ENCODE results near the gene UBE3D. TPM values are rescaled to one million over a fixed set of nuclear protein-coding genes. Genes with fewer than 3 reads are reported as not detected.

Gene UBE3D
- total RNA-seq, 1 experiment from 2014 or later: 9.5 TPM

DNA sequence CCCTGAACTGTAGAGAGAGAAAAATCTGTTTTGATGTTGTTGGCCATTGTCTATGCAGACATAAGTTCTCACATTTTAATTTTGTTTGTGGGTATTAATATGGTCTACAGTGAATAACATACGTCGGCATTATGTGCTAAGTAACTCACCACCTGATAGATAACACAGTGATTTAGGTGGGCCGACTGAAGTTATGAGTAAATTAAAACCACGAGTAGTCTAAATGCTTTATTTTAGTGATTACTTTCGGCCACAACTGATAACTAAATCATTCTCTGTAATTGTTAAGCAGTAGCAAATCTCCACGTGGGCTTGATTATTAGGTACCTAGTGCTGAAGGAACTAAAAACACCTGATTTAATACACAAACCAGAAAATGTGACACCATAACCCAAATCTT, 3.0 kb upstream of the UBE3D start:
- no peak for DNase-seq
- H3K4me1 Mint-ChIP-seq (ENCODE audit: low read depth, unreplicated experiment): peaks cover 23% of the 10 kb centered on the region
- no peaks in the 10 kb centered on the region for H3K27me3 Mint-ChIP-seq (ENCODE audit: unreplicated experiment)
- TSS peak; percentile 40 for BruUV-seq (replicated peaks)
- TF ChIP-seq, protein P1, sequence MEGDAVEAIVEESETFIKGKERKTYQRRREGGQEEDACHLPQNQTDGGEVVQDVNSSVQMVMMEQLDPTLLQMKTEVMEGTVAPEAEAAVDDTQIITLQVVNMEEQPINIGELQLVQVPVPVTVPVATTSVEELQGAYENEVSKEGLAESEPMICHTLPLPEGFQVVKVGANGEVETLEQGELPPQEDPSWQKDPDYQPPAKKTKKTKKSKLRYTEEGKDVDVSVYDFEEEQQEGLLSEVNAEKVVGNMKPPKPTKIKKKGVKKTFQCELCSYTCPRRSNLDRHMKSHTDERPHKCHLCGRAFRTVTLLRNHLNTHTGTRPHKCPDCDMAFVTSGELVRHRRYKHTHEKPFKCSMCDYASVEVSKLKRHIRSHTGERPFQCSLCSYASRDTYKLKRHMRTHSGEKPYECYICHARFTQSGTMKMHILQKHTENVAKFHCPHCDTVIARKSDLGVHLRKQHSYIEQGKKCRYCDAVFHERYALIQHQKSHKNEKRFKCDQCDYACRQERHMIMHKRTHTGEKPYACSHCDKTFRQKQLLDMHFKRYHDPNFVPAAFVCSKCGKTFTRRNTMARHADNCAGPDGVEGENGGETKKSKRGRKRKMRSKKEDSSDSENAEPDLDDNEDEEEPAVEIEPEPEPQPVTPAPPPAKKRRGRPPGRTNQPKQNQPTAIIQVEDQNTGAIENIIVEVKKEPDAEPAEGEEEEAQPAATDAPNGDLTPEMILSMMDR (IDR thresholded peaks at IDR 0.05; ENCODE audit: unreplicated experiment): no peak
- H3K36me3 Mint-ChIP-seq (ENCODE audit: insufficient read depth, unreplicated experiment): peaks cover 32% of the 10 kb centered on the region
- peak overlapping the region; percentile 85 for H3K4me3 Mint-ChIP-seq (ENCODE audit: low read depth, unreplicated experiment)
- H3K9me3 Mint-ChIP-seq (ENCODE audit: low read depth, unreplicated experiment): no peaks in the 10 kb centered on the region
- intact Hi-C loops (cut with micrococcal nuclease; ENCODE audit: unreplicated experiment): loop anchor here (10.0 kb wide), 1 partner anchor 346 kb away; no protein-coding TSS in a partner anchor
- CTCF ChIA-PET: interaction anchor here (0.6 to 1.4 kb wide), 2 partner anchors 46 to 369 kb away, joined by 3 read pairs; no protein-coding TSS in a partner anchor
- H3K27ac Mint-ChIP-seq (ENCODE audit: unreplicated experiment): peak overlapping the region; percentile 87

DNA sequence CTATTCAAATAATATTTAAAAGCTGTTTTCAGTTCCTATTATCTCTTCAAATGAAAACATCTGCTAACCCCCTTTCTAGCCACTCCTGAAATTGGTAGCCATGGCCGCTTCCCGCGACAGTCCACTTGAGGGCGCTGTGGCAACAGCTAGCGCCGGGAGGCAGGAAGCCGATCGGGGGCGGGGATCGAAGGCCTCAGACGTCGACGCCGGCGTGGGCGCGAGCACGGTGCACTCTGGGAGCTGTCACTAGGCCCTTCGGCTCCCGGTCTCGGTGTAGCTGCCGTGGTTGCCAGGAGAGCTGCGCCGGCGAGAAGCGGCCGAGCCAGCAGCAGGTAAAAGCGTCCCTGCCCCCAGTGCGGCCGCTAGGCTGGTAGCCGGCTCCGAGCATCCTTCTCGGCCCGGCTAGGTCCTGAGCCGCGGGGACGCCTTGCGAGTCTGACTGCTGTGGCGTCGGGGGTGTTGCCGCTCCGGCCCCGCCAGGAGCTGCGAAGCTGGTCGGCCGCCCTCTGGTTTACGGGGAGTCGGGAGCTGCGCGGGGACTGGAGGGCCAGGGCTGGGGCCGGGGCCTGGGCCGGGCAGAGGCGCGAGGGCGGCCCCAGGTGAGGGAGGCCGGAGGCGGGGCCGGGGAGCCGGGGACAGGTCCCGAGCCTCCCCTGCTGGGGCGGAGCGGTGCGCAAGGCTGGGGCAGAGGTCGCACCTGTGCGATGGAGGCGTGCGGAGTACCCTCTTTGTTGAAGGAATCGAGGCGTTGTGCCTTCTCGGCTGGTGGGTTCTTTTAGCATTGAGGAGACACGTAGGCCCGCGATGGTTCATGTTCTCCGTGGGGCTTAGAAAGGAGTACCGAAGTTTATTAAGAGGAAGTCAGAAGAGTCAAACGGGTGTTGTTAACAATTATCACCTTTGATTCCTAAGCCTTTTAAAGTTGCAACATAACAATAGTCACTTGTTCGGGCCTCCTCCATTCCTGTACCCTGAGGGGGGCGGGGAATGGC, 2.1 kb upstream of the UBE3D start, which contains the start of gene DOP1A:
TSS of gene DOP1A (plus strand) at position 224 of the 992 bp plus-strand sequence. CDS start 29,307 bp downstream, outside the sequence.
- TF ChIP-seq, protein P1 (IDR thresholded peaks at IDR 0.05; ENCODE audit: unreplicated experiment): peak; percentile 90
- H3K9me3 Mint-ChIP-seq (ENCODE audit: low read depth, unreplicated experiment): no peaks in the 10 kb centered on the region
- peak within 1 kb of the TSS; percentile 85 for H3K4me3 Mint-ChIP-seq (ENCODE audit: low read depth, unreplicated experiment)
- H3K27me3 Mint-ChIP-seq (ENCODE audit: unreplicated experiment): no peaks in the 10 kb centered on the region
- CTCF ChIA-PET: interaction anchor here (0.6 to 2.4 kb wide), 9 partner anchors 21 to 808 kb away, joined by 3 to 19 read pairs (median 3); partner anchors contain the start of gene PRSS35
- DNase-seq: peak; percentile 96
- H3K36me3 Mint-ChIP-seq (ENCODE audit: insufficient read depth, unreplicated experiment): peaks cover 32% of the 10 kb centered on the region
- no TSS peak for BruUV-seq (replicated peaks)
- peak within 1 kb of the TSS; percentile 87 for H3K27ac Mint-ChIP-seq (ENCODE audit: unreplicated experiment)
- H3K4me1 Mint-ChIP-seq (ENCODE audit: low read depth, unreplicated experiment): peaks cover 23% of the 10 kb centered on the region
- intact Hi-C loops (cut with micrococcal nuclease; ENCODE audit: unreplicated experiment): loop anchor here (1.0 to 10.0 kb wide), 3 partner anchors 148 to 447 kb away; no protein-coding TSS in a partner anchor

DNA sequence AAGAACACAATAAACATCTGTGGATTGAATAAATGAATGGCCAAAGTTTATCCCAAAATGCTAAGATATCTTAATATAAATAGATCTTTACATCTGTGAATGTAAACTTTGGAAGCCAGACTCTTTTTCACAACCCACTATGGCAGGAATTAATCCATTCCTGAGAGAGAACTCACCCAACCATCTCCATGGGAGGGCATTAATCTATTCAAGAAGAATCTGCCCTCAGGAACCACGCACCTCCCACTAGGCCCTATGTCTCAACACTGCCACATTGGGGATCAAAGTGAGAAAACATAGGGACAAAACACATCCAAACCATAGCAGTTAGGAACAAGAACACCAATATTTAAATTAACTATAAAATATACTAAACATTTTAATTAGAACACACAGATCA, 3.4 kb downstream of the UBE3D start:
- BruUV-seq (replicated peaks): no TSS peak
- no peak overlapping the region for H3K4me3 Mint-ChIP-seq (ENCODE audit: low read depth, unreplicated experiment)
- TF ChIP-seq, protein P1 (IDR thresholded peaks at IDR 0.05; ENCODE audit: unreplicated experiment): no peak
- intact Hi-C loops (cut with micrococcal nuclease; ENCODE audit: unreplicated experiment): loop anchor here (10.0 kb wide), 1 partner anchor 353 kb away; no protein-coding TSS in a partner anchor
- peaks cover 6% of the 10 kb centered on the region for H3K4me1 Mint-ChIP-seq (ENCODE audit: low read depth, unreplicated experiment)
- H3K9me3 Mint-ChIP-seq (ENCODE audit: low read depth, unreplicated experiment): no peaks in the 10 kb centered on the region
- CTCF ChIA-PET: no interaction called here
- no peaks in the 10 kb centered on the region for H3K27me3 Mint-ChIP-seq (ENCODE audit: unreplicated experiment)
- H3K27ac Mint-ChIP-seq (ENCODE audit: unreplicated experiment): no peak overlapping the region
- H3K36me3 Mint-ChIP-seq (ENCODE audit: insufficient read depth, unreplicated experiment): peaks cover 18% of the 10 kb centered on the region
- no peak for DNase-seq

DNA sequence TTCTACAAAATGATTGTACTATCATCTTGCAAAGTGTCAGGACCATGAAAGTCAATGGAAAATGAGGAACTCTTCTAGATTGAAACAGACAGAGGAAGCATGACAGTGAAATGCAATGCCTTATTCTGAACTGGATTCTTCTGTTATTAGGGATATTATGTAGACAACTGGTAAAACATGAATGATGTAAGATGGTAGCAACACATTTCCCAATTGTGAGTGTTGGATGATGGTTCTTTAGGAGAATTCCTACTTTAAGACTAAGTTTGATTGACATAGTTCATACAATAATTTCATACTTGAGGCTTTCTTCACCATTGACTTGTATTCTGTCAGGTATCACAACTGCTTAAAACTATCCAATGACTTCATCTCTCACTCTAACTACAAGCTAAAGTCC, 4.5 kb downstream of the UBE3D start:
- H3K4me1 Mint-ChIP-seq (ENCODE audit: low read depth, unreplicated experiment): peaks cover 5% of the 10 kb centered on the region
- intact Hi-C loops (cut with micrococcal nuclease; ENCODE audit: unreplicated experiment): loop anchor here (10.0 kb wide), 1 partner anchor 354 kb away; no protein-coding TSS in a partner anchor
- no peak overlapping the region for H3K27ac Mint-ChIP-seq (ENCODE audit: unreplicated experiment)
- H3K27me3 Mint-ChIP-seq (ENCODE audit: unreplicated experiment): no peaks in the 10 kb centered on the region
- BruUV-seq (replicated peaks): no TSS peak
- TF ChIP-seq, protein P1 (IDR thresholded peaks at IDR 0.05; ENCODE audit: unreplicated experiment): no peak
- CTCF ChIA-PET: no interaction called here
- H3K36me3 Mint-ChIP-seq (ENCODE audit: insufficient read depth, unreplicated experiment): peaks cover 23% of the 10 kb centered on the region
- no peak overlapping the region for H3K4me3 Mint-ChIP-seq (ENCODE audit: low read depth, unreplicated experiment)
- no peaks in the 10 kb centered on the region for H3K9me3 Mint-ChIP-seq (ENCODE audit: low read depth, unreplicated experiment)
- no peak for DNase-seq
